HFF-Myc (cell line): ENCODE results near the gene PIP4P1.

Source experiments
- DNase-seq: peaks from one replicate; pipeline ENCODE4 v3.0.0-alpha.2; 2011; ENCODE audit warnings: low read depth; ENCODE audit errors: extremely low read depth
- H3K4me3 ChIP-seq: replicated peaks from 2 replicates; pipeline ENCODE4 v1.5.1; 2011; ENCODE audit warnings: low read depth, mild to moderate bottlenecking, control low read depth, low read length
- CTCF ChIP-seq: IDR thresholded peaks from 2 replicates; pipeline ENCODE4 v1.5.1; 2012; ENCODE audit warnings: mild to moderate bottlenecking, low read depth, low read length, control low read depth; ENCODE audit errors: missing control alignments

Gene PIP4P1

DNA sequence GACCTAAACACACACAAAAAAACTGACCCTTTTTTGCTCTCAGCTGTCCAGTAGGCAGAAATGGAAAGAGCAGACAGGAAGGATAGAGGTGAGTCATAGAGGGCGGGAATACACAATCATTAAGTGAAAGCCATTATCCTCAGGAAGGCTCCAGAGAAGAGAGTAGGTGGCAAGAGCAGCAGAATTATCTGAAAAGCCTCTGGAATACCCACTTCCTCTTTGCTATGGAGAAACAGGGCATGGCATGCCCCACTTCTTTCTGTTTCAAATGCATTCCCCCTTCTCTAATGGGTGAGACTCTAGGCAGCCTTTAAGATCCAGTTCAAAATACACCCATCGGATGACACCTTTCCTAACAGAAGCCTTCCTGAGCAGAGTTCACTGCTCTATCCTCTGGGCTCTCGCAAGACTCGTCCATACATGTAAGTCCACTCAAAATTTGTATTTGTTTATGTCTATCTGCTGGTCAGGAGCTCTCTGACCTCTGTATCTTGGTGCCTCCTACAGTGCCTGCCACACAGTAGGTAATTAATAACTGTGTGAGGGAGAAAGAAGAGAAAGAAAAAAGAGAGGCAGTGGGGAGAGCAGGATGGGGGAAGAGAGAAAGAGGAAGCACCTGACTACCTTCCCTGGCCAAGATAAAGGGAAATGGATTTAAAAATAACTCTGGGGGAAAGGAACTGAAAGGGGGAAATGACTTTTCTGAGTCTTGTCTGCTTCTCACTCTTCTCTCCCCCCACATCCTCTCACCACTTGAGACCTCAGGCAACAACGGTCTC lies 33.8 kb downstream of the PIP4P1 start:
- H3K4me3 ChIP-seq = no peak overlapping the region
- DNase-seq = peak; percentile 58

DNA sequence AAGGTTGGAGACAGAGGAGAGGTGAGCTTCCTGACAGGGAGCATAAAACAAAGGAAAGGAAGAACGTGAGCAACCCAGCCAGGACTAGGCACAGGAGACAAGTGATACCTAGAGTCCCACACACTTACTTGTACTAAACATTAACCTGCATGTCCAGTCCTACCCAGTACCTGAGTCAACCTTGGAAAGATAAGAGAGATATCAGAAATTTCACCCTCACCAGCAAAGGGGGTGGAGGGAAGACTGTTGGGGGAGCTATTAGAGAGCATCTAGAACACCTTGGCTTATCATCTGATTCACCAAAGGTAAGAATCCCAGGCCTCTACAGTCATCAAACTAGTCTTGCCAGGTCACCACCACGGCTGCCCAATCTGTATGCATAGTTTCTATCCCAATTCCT lies 36.4 kb downstream of the PIP4P1 start:
- DNase-seq = no peak
- H3K4me3 ChIP-seq = no peak overlapping the region
- no peak for TF ChIP-seq CTCF

More for the DNA sequence above, 33.8 kb downstream of the PIP4P1 start:
- no peak for TF ChIP-seq CTCF

GRCh38 chr14:20422886-20423285 lies 38.3 kb downstream of the PIP4P1 start:
- TF ChIP-seq CTCF = no peak
- H3K4me3 ChIP-seq = no peak overlapping the region
- DNase-seq = no peak

DNA sequence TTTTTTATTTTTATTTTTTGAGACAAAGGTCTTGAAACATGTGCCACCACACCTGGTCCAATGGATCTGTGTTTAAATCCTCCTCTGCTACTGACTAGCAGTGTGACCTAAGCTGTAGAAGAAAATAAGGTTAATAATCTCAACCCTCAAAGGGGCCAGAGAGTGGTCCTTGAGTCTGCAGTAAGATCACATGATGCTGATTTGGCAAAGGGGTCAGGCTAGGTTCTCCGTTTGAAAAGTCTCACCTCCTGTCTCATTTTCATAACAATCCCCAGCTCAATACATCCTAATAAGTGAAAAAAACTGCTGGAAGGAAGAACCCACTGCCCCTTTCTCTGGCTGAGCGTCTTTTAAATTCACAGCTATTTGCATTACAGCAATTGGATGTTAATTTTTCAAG lies 40.0 kb downstream of the PIP4P1 start:
- H3K4me3 ChIP-seq = no peak overlapping the region
- no peak for TF ChIP-seq CTCF
- DNase-seq = no peak

- no peak overlapping the region for H3K4me3 ChIP-seq
- DNase-seq = no peak
- TF ChIP-seq CTCF = no peak
These were observed 41.8 kb downstream of the PIP4P1 start for GRCh38 chr14:20419419-20419818.

DNA sequence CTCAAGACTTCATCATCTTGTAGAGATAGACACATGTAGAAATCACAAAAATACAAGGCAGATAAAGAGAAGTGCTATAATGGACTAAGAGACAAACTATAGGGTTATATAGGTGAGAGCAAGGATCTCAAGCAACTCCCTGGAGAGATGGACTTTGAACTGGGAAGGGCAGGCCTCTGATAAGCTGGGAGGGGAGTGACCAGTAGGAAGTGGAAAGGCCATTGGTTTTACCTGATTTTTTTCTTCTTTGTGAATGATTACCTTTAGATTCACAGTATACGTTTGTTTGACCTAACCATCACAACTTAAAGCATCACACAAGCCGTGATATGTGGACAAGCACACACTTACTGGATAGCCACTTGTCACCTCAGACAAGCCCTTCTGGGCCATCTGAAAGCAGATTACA lies 42.7 kb downstream of the PIP4P1 start:
- TF ChIP-seq CTCF = no peak
- DNase-seq = no peak
- H3K4me3 ChIP-seq = no peak overlapping the region
